ENCODE data around the gene IL36RN.
"Not testable (repeated sequence)": the region's sequence is repeated elsewhere in the genome, so short reads cannot be mapped to it uniquely, and the experiment has no call there.

IL36RN gene

GRCh38 chr2:113088213-113088992 lies 29.4 kb downstream of the IL36RN start:
- H3K27me3 Mint-ChIP-seq, result peaks cover 8% of the 10 kb centered on the region

GRCh38 chr2:113089916-113090315 lies 30.9 kb downstream of the IL36RN start:
- peaks cover 8% of the 10 kb centered on the region for H3K27me3 Mint-ChIP-seq
- intact Hi-C loops (cut with micrococcal nuclease), result no loop called here
- peaks cover 18% of the 10 kb centered on the region for H3K4me1 Mint-ChIP-seq (ENCODE audit: low read depth)
- H3K36me3 Mint-ChIP-seq (ENCODE audit: low read depth), result no peaks in the 10 kb centered on the region
- H3K4me3 Mint-ChIP-seq, result no peak overlapping the region
- H3K9me3 Mint-ChIP-seq, result peaks cover 2% of the 10 kb centered on the region
- no peak overlapping the region for H3K27ac Mint-ChIP-seq

More at GRCh38 chr2:113088213-113088992, 29.4 kb downstream of the IL36RN start:
- Mint-ChIP-seq H3K36me3 (ENCODE audit: low read depth) (no peaks in the 10 kb centered on the region), H3K4me1 (ENCODE audit: low read depth) (peaks cover 23% of the 10 kb centered on the region), H3K4me3 (no peak overlapping the region), H3K27ac (no peak overlapping the region), H3K9me3 (no peaks in the 10 kb centered on the region)
- intact Hi-C loops (cut with micrococcal nuclease), result no loop called here

- Mint-ChIP-seq H3K36me3 (ENCODE audit: low read depth) (no peaks in the 10 kb centered on the region), H3K27me3 (peaks cover 2% of the 10 kb centered on the region), H3K4me1 (ENCODE audit: low read depth) (peaks cover 20% of the 10 kb centered on the region), H3K4me3 (no peak overlapping the region), H3K27ac (no peak overlapping the region), H3K9me3 (peaks cover 9% of the 10 kb centered on the region)
- intact Hi-C loops (cut with micrococcal nuclease), result no loop called here
These were observed 32.4 kb downstream of the IL36RN start for GRCh38 chr2:113091231-113091896.

GRCh38 chr2:113092864-113093612 lies 34.0 kb downstream of the IL36RN start:
- no peak overlapping the region for H3K4me3 Mint-ChIP-seq
- H3K27ac Mint-ChIP-seq, result no peak overlapping the region
- H3K36me3 Mint-ChIP-seq (ENCODE audit: low read depth), result peaks cover 5% of the 10 kb centered on the region
- H3K4me1 Mint-ChIP-seq (ENCODE audit: low read depth), result peaks cover 36% of the 10 kb centered on the region
- H3K9me3 Mint-ChIP-seq, result peaks cover 15% of the 10 kb centered on the region
- intact Hi-C loops (cut with micrococcal nuclease), result no loop called here
- H3K27me3 Mint-ChIP-seq, result no peaks in the 10 kb centered on the region

- Mint-ChIP-seq H3K27me3 (no peaks in the 10 kb centered on the region), H3K4me3 (no peak overlapping the region), H3K9me3 (peaks cover 18% of the 10 kb centered on the region), H3K27ac (no peak overlapping the region), H3K36me3 (ENCODE audit: low read depth) (peaks cover 7% of the 10 kb centered on the region), H3K4me1 (ENCODE audit: low read depth) (peaks cover 42% of the 10 kb centered on the region)
- intact Hi-C loops (cut with micrococcal nuclease), result no loop called here
These were observed 34.6 kb downstream of the IL36RN start for GRCh38 chr2:113093613-113093977.

- H3K27me3 Mint-ChIP-seq; intact Hi-C loops (cut with micrococcal nuclease); H3K4me3 Mint-ChIP-seq; H3K36me3 Mint-ChIP-seq (ENCODE audit: low read depth): not testable (repeated sequence)
- H3K9me3 Mint-ChIP-seq, result peaks cover 18% of the 10 kb centered on the region
- peaks cover 55% of the 10 kb centered on the region for H3K4me1 Mint-ChIP-seq (ENCODE audit: low read depth)
- H3K27ac Mint-ChIP-seq, result peak overlapping the region; percentile 87
These were observed 37.3 kb downstream of the IL36RN start for GRCh38 chr2:113096306-113096705.

GRCh38 chr2:113096842-113097618 lies 38.0 kb downstream of the IL36RN start:
- intact Hi-C loops (cut with micrococcal nuclease), result not testable (repeated sequence)

GRCh38 chr2:113098041-113098440 lies 39.0 kb downstream of the IL36RN start:
- H3K27ac Mint-ChIP-seq, result peak overlapping the region; percentile 87
- H3K9me3 Mint-ChIP-seq, result peaks cover 29% of the 10 kb centered on the region
- H3K36me3 Mint-ChIP-seq (ENCODE audit: low read depth), result peaks cover 17% of the 10 kb centered on the region
- H3K4me3 Mint-ChIP-seq, result peak overlapping the region; percentile 30
- peaks cover 64% of the 10 kb centered on the region for H3K4me1 Mint-ChIP-seq (ENCODE audit: low read depth)
- intact Hi-C loops (cut with micrococcal nuclease), result no loop called here
- no peaks in the 10 kb centered on the region for H3K27me3 Mint-ChIP-seq

More at GRCh38 chr2:113096842-113097618, 38.0 kb downstream of the IL36RN start:
- H3K36me3 Mint-ChIP-seq (ENCODE audit: low read depth); H3K27me3 Mint-ChIP-seq; H3K4me3 Mint-ChIP-seq: not testable (repeated sequence)
- H3K9me3 Mint-ChIP-seq, result peaks cover 19% of the 10 kb centered on the region
- peaks cover 55% of the 10 kb centered on the region for H3K4me1 Mint-ChIP-seq (ENCODE audit: low read depth)
- H3K27ac Mint-ChIP-seq, result peak overlapping the region; percentile 87

- Mint-ChIP-seq H3K36me3 (ENCODE audit: low read depth) (peaks cover 18% of the 10 kb centered on the region), H3K9me3 (peaks cover 34% of the 10 kb centered on the region), H3K27me3 (no peaks in the 10 kb centered on the region), H3K27ac (peak overlapping the region; percentile 87), H3K4me3 (no peak overlapping the region), H3K4me1 (ENCODE audit: low read depth) (peaks cover 64% of the 10 kb centered on the region)
- intact Hi-C loops (cut with micrococcal nuclease), result no loop called here
These were observed 39.5 kb downstream of the IL36RN start for GRCh38 chr2:113098532-113098931.

GRCh38 chr2:113102133-113102532 lies 43.1 kb downstream of the IL36RN start:
- Mint-ChIP-seq H3K4me3 (no peak overlapping the region), H3K27me3 (no peaks in the 10 kb centered on the region), H3K27ac (peak overlapping the region; percentile 89), H3K9me3 (peaks cover 34% of the 10 kb centered on the region), H3K4me1 (ENCODE audit: low read depth) (peaks cover 61% of the 10 kb centered on the region), H3K36me3 (ENCODE audit: low read depth) (peaks cover 23% of the 10 kb centered on the region)
- intact Hi-C loops (cut with micrococcal nuclease), result no loop called here

GRCh38 chr2:113103277-113103676 lies 44.3 kb downstream of the IL36RN start:
- Mint-ChIP-seq H3K27me3 (no peaks in the 10 kb centered on the region), H3K9me3 (peaks cover 25% of the 10 kb centered on the region), H3K27ac (peak overlapping the region; percentile 89), H3K36me3 (ENCODE audit: low read depth) (peaks cover 16% of the 10 kb centered on the region), H3K4me1 (ENCODE audit: low read depth) (peaks cover 51% of the 10 kb centered on the region), H3K4me3 (no peak overlapping the region)
- intact Hi-C loops (cut with micrococcal nuclease), result no loop called here

- intact Hi-C loops (cut with micrococcal nuclease), result no loop called here
- Mint-ChIP-seq H3K27me3 (no peaks in the 10 kb centered on the region), H3K4me3 (peak overlapping the region; percentile 51), H3K4me1 (ENCODE audit: low read depth) (peaks cover 52% of the 10 kb centered on the region), H3K27ac (peak overlapping the region; percentile 89), H3K36me3 (ENCODE audit: low read depth) (peaks cover 16% of the 10 kb centered on the region), H3K9me3 (peaks cover 24% of the 10 kb centered on the region)
These were observed 45.1 kb downstream of the IL36RN start for GRCh38 chr2:113104054-113104611.

GRCh38 chr2:113105047-113105785 lies 46.2 kb downstream of the IL36RN start:
- Mint-ChIP-seq H3K4me3 (no peak overlapping the region), H3K4me1 (ENCODE audit: low read depth) (peaks cover 59% of the 10 kb centered on the region), H3K9me3 (peaks cover 24% of the 10 kb centered on the region), H3K27ac (peak overlapping the region; percentile 89), H3K27me3 (no peaks in the 10 kb centered on the region), H3K36me3 (ENCODE audit: low read depth) (peaks cover 16% of the 10 kb centered on the region)
- intact Hi-C loops (cut with micrococcal nuclease), result no loop called here

Data from dendritic cell treated with granulocyte-macrophage colony-stimulating factor and Interleukin-4, amounts not matched to agents 40 ng/mL and 50 ng/mL, for 4 days (primary cell).